Progenitor cell of endocrine pancreas (in vitro differentiated cells): ENCODE measurements around the gene SLC13A4. TPM values are rescaled to one million over a fixed set of nuclear protein-coding genes. Genes with fewer than 3 reads are reported as not detected.
"Not testable (repeated sequence)": the region's sequence is repeated elsewhere in the genome, so short reads cannot be mapped to it uniquely, and the experiment has no call there.

Experiments
- DNase-seq: peaks from one replicate; pipeline ENCODE4 v3.0.0; 2021; ENCODE audit warnings: low spot score; ENCODE audit not compliant: unreplicated experiment
- H3K27ac Mint-ChIP-seq: 2 replicates; pipeline ENCODE4 v1.8.0; 2021; ENCODE audit warnings: mild to moderate bottlenecking, moderate library complexity, mixed read lengths
- H3K27me3 Mint-ChIP-seq: 2 replicates; pipeline ENCODE4 v1.8.0; 2021; ENCODE audit warnings: mixed read lengths
- H3K36me3 Mint-ChIP-seq: 2 replicates; pipeline ENCODE4 v1.8.0; 2022; ENCODE audit warnings: mixed read lengths; ENCODE audit not compliant: insufficient read depth
- H3K4me1 Mint-ChIP-seq: 2 replicates; pipeline ENCODE4 v1.8.0; 2021; ENCODE audit warnings: low read depth, mixed read lengths
- H3K4me3 Mint-ChIP-seq: 2 replicates; pipeline ENCODE4 v1.8.0; 2021; ENCODE audit warnings: low read depth, mild to moderate bottlenecking, moderate library complexity, mixed read lengths
- H3K9me3 Mint-ChIP-seq: 2 replicates; pipeline ENCODE4 v1.8.0; 2021; ENCODE audit warnings: low read depth, mixed read lengths
- CTCF ChIP-seq: fragments of 200-600 bp; sonication (generic); IDR thresholded peaks from one replicate; pipeline ENCODE4 v1.5.0; 2021; ENCODE audit warnings: antibody characterized with exemption, mild to moderate bottlenecking; ENCODE audit not compliant: unreplicated experiment
- total RNA-seq: library from RNA; stranded (reverse); gene quantifications from 2 replicates; pipeline ENCODE4 v1.2.1, GENCODE V29; 2021

Gene SLC13A4
- total RNA-seq, 1 donor from 2014 or later: 0.22 TPM

- H3K9me3 Mint-ChIP-seq: no peaks in the 10 kb centered on the region
- H3K4me3 Mint-ChIP-seq: no peak overlapping the region
- peaks cover 17% of the 10 kb centered on the region for H3K36me3 Mint-ChIP-seq
- H3K27ac Mint-ChIP-seq: no peak overlapping the region
- no peak for TF ChIP-seq CTCF
- no peaks in the 10 kb centered on the region for H3K4me1 Mint-ChIP-seq
- DNase-seq: no peak
- H3K27me3 Mint-ChIP-seq: no peaks in the 10 kb centered on the region
Observed at GRCh38 chr7:135644154-135644553, 83.8 kb downstream of the SLC13A4 start.

GRCh38 chr7:135639690-135640089 is 88.3 kb downstream of the SLC13A4 start:
- H3K4me3 Mint-ChIP-seq, H3K27ac Mint-ChIP-seq, DNase-seq, H3K4me1 Mint-ChIP-seq, H3K27me3 Mint-ChIP-seq, H3K9me3 Mint-ChIP-seq: not testable (repeated sequence)
- peaks cover 25% of the 10 kb centered on the region for H3K36me3 Mint-ChIP-seq

- Mint-ChIP-seq H3K4me3 (no peak overlapping the region), H3K9me3 (no peaks in the 10 kb centered on the region), H3K27ac (peak overlapping the region; percentile 69), H3K4me1 (no peaks in the 10 kb centered on the region), H3K36me3 (peaks cover 32% of the 10 kb centered on the region), H3K27me3 (no peaks in the 10 kb centered on the region)
- TF ChIP-seq CTCF: no peak
- DNase-seq: no peak
Observed at GRCh38 chr7:135634191-135634878, 93.7 kb downstream of the SLC13A4 start.

Other genes with a start within 250 kb of the SLC13A4 start
- gene CNOT4, start 218.1 kb downstream of the SLC13A4 start, total RNA-seq: 30.1 and 34.3 TPM in 2 replicates
- 89.9 and 93.1 TPM in 2 replicates for gene NUP205, start 170.3 kb downstream of the SLC13A4 start, total RNA-seq
- 63.3 and 64.0 TPM in 2 replicates for gene STMP1, start 65.7 kb downstream of the SLC13A4 start, total RNA-seq
- not detected in 2 replicates for gene FAM180A, start 20.6 kb upstream of the SLC13A4 start, total RNA-seq
- 87.8 and 91.6 TPM in 2 replicates for gene MTPN, start 249.2 kb upstream of the SLC13A4 start, total RNA-seq